H1 (cell line): ENCODE results near the gene CEP89. TPM values are rescaled to one million over a fixed set of nuclear protein-coding genes. Genes with fewer than 3 reads are reported as not detected.

Experiments
- CTCF ChIA-PET: fragments of 300-600 bp; sonication (Branson Sonifier 250); formaldehyde crosslinking; loops from one replicate; lab custom pipeline; 2021; ENCODE audit not compliant: partially characterized antibody; lab: Charles Lee
- POLR2A ChIA-PET: fragments of 300-600 bp; sonication (Branson Sonifier 250); formaldehyde crosslinking; loops from one replicate; lab custom pipeline; 2021; ENCODE audit warnings: inconsistent platforms; ENCODE audit not compliant: partially characterized antibody; lab: Charles Lee
- DNase-seq, 2 experiments: peaks; one replicate each; pipeline versions ENCODE4 v3.0.0 to v3.0.0-alpha.2; 2010 to 2022; ENCODE audit warnings: low spot score in 2 of 2, low read depth in 1 of 2, mixed read lengths in 1 of 2
- FAIRE-seq: peaks from 2 replicates; lab custom pipeline; 2011; peaks lifted over from hg19 to GRCh38; lab: Jason Lieb, UNC
- H2AFZ ChIP-seq: 2 replicates; pipeline ENCODE4 v1.8.1; 2012; ENCODE audit warnings: low read length, inconsistent platforms
- H2AK5ac ChIP-seq: 2 replicates; pipeline ENCODE4 v1.6.1; 2013; ENCODE audit warnings: low read depth, low read length
- H2BK120ac ChIP-seq: replicated peaks from 2 replicates; pipeline ENCODE3; 2013; ENCODE audit warnings: low read depth, low read length, inconsistent platforms
- H2BK12ac ChIP-seq: 2 replicates; pipeline ENCODE4 v1.6.1; 2013; ENCODE audit warnings: low read depth, low read length
- H2BK15ac ChIP-seq: 2 replicates; pipeline ENCODE4 v1.6.1; 2013; ENCODE audit warnings: low read length
- H2BK20ac ChIP-seq: 2 replicates; pipeline ENCODE4 v1.6.1; 2013; ENCODE audit warnings: low read length
- H2BK5ac ChIP-seq: 2 replicates; pipeline ENCODE4 v1.6.1; 2013; ENCODE audit warnings: low read depth, low read length
- H3K14ac ChIP-seq: 2 replicates; pipeline ENCODE4 v1.6.1; 2013; ENCODE audit warnings: inconsistent platforms; ENCODE audit not compliant: insufficient read length
- H3K18ac ChIP-seq: 2 replicates; pipeline ENCODE4 v1.6.1; 2013; ENCODE audit warnings: low read length; ENCODE audit errors: extremely low read depth
- H3K23ac ChIP-seq: 2 replicates; pipeline ENCODE4 v1.6.1; 2013; ENCODE audit warnings: inconsistent platforms; ENCODE audit not compliant: insufficient read length
- H3K23me2 ChIP-seq: 2 replicates; pipeline ENCODE4 v1.6.1; 2013; ENCODE audit warnings: low read depth, low read length
- H3K27ac ChIP-seq: 2 replicates; pipeline ENCODE4 v1.6.1; 2011; ENCODE audit warnings: low read depth, low read length, inconsistent platforms
- H3K27me3 ChIP-seq, 4 experiments: replicated peaks in 1 of 4; 1 replicate in 1 of 4; 2 replicates in 3 of 4; pipeline versions ENCODE4 v1.6.1 to v1.8.1; 2011 to 2013; ENCODE audit warnings: low read length in 3 of 4, mild to moderate bottlenecking in 3 of 4, inconsistent platforms in 2 of 4, mixed read lengths in 2 of 4, moderate library complexity in 1 of 4; ENCODE audit not compliant: control insufficient read depth in 3 of 4, insufficient read depth in 3 of 4; ENCODE audit errors: extremely low read depth in 1 of 4
- H3K36me3 ChIP-seq, 4 experiments: 2 replicates each; pipeline versions ENCODE4 v1.6.1 to v1.8.1; 2011 to 2013; ENCODE audit warnings: mild to moderate bottlenecking in 4 of 4, low read length in 3 of 4, moderate library complexity in 2 of 4, control low read depth in 1 of 4, inconsistent platforms in 1 of 4; ENCODE audit not compliant: insufficient read depth in 4 of 4, control insufficient read depth in 2 of 4
- H3K4ac ChIP-seq: replicated peaks from 2 replicates; pipeline ENCODE3; 2013; ENCODE audit warnings: low read length, low read depth, mixed read lengths, inconsistent platforms; ENCODE audit not compliant: insufficient read length
- H3K4me1 ChIP-seq, 4 experiments: replicated peaks in 1 of 4; 1 replicate in 1 of 4; 2 replicates in 3 of 4; pipeline versions ENCODE4 v1.6.1 to v1.8.1; 2011 to 2013; ENCODE audit warnings: low read length in 3 of 4, inconsistent platforms in 2 of 4, mixed read lengths in 1 of 4; ENCODE audit not compliant: insufficient read depth in 4 of 4, control insufficient read depth in 3 of 4
- H3K4me2 ChIP-seq, 2 experiments: 2 replicates each; pipeline versions ENCODE4 v1.6.1 to v1.8.1; 2011 to 2013; ENCODE audit warnings: low read depth in 2 of 2, low read length in 2 of 2, control low read depth in 1 of 2, inconsistent platforms in 1 of 2, mild to moderate bottlenecking in 1 of 2; ENCODE audit not compliant: insufficient read depth in 1 of 2
- H3K4me3 ChIP-seq, 4 experiments: fragments of 200-600, 300-600 bp in 1 of 4; sonication (generic), shearing (Covaris generic), sonication (Bioruptor Twin) in 1 of 4; 2 replicates each; pipeline versions ENCODE4 v1.5.1 to v1.8.1; 2011 to 2016; ENCODE audit warnings: low read length in 4 of 4, low read depth in 3 of 4, control low read depth in 2 of 4, inconsistent platforms in 2 of 4, mild to moderate bottlenecking in 2 of 4, mixed read lengths in 1 of 4, moderate library complexity in 1 of 4; ENCODE audit not compliant: insufficient read depth in 2 of 4; ENCODE audit errors: extremely low read depth in 1 of 4
- H3K56ac ChIP-seq: replicated peaks from 2 replicates; pipeline ENCODE3; 2013; ENCODE audit warnings: low read depth, mild to moderate bottlenecking, mixed read lengths, low read length, inconsistent platforms; ENCODE audit not compliant: insufficient read length
- H3K79me1 ChIP-seq: 2 replicates; pipeline ENCODE4 v1.6.1; 2013; ENCODE audit warnings: low read depth, low read length, control low read depth
- H3K79me2 ChIP-seq, 2 experiments: 2 replicates each; pipeline versions ENCODE4 v1.6.1 to v1.8.1; 2012 to 2013; ENCODE audit warnings: low read length in 2 of 2, mild to moderate bottlenecking in 2 of 2, inconsistent platforms in 1 of 2; ENCODE audit not compliant: insufficient read depth in 2 of 2, control insufficient read depth in 1 of 2
- H3K9ac ChIP-seq, 4 experiments: replicated peaks in 1 of 4; 1 replicate in 1 of 4; 2 replicates in 3 of 4; pipeline versions ENCODE4 v1.6.1 to v1.8.1; 2011 to 2013; ENCODE audit warnings: low read depth in 3 of 4, low read length in 3 of 4, control low read depth in 2 of 4, mild to moderate bottlenecking in 2 of 4, moderate library complexity in 2 of 4, inconsistent platforms in 1 of 4; ENCODE audit errors: extremely low read depth in 1 of 4
- H3K9me3 ChIP-seq, 2 experiments: 2 replicates each; pipeline versions ENCODE4 v1.6.1 to v1.8.1; 2012 to 2013; ENCODE audit warnings: mild to moderate bottlenecking in 2 of 2, moderate library complexity in 2 of 2, control low read depth in 1 of 2, inconsistent platforms in 1 of 2, low read depth in 1 of 2, low read length in 1 of 2, mixed read lengths in 1 of 2; ENCODE audit not compliant: insufficient read depth in 2 of 2
- H4K20me1 ChIP-seq, 2 experiments: replicated peaks in 1 of 2; 2 replicates each; pipeline versions ENCODE3 to v1.8.1; 2011 to 2013; ENCODE audit warnings: inconsistent platforms in 2 of 2, low read length in 2 of 2, mild to moderate bottlenecking in 1 of 2; ENCODE audit not compliant: insufficient read depth in 2 of 2, control insufficient read depth in 1 of 2
- H4K5ac ChIP-seq: 2 replicates; pipeline ENCODE4 v1.6.1; 2013; ENCODE audit warnings: low read length, low read depth, mixed read lengths, inconsistent platforms; ENCODE audit not compliant: insufficient read length
- H4K8ac ChIP-seq: 2 replicates; pipeline ENCODE4 v1.8.0; 2013; ENCODE audit warnings: mild to moderate bottlenecking, moderate library complexity, low read length, inconsistent platforms; ENCODE audit not compliant: insufficient read depth; ENCODE audit errors: extremely low read depth
- H4K91ac ChIP-seq: replicated peaks from 2 replicates; pipeline ENCODE3; 2013; ENCODE audit warnings: low read length, mixed read lengths, inconsistent platforms; ENCODE audit not compliant: insufficient read length
- ASH2L ChIP-seq: fragments of 200-600, 300-600 bp; sonication (generic); IDR thresholded peaks from one replicate; pipeline ENCODE4 v1.7.1; 2017; ENCODE audit warnings: low read length
- CBX8 ChIP-seq: fragments of 300-800, 300-1000 bp; sonication (generic); IDR thresholded peaks from 2 replicates; pipeline ENCODE4 v1.7.1; 2016; ENCODE audit warnings: low read depth, low read length, borderline replicate concordance
- EZH2 ChIP-seq: fragments of 200-600 bp; sonication (generic); IDR thresholded peaks from 2 replicates; pipeline ENCODE4 v1.7.1; 2012; ENCODE audit warnings: low read depth, mild to moderate bottlenecking, moderate library complexity, low read length, inconsistent platforms; ENCODE audit not compliant: severe bottlenecking
- HDAC6 ChIP-seq: IDR thresholded peaks from one replicate; pipeline ENCODE4 v1.7.1; 2012; ENCODE audit warnings: low read depth, mild to moderate bottlenecking, inconsistent platforms, low read length, moderate library complexity
- JUND ChIP-seq: IDR thresholded peaks from 2 replicates; pipeline ENCODE4 v1.6.1; 2011; ENCODE audit warnings: mild to moderate bottlenecking, improper control_type of control experiment, low read length
- KDM5A ChIP-seq: fragments of 200-600 bp; IDR thresholded peaks from 2 replicates; pipeline ENCODE4 v1.7.1; 2012; ENCODE audit warnings: mild to moderate bottlenecking, low read length, inconsistent platforms, mixed read lengths
- MAFK ChIP-seq: IDR thresholded peaks from 2 replicates; pipeline ENCODE4 v1.6.1; 2012; ENCODE audit warnings: low read depth, mild to moderate bottlenecking, improper control_type of control experiment, low read length
- RAD21 ChIP-seq, 2 experiments: IDR thresholded peaks in 1 of 2; conservative IDR thresholded peaks in 1 of 2; 2 replicates each; pipeline ENCODE4 v1.6.1; 2011; ENCODE audit warnings: low read depth in 2 of 2, low read length in 2 of 2, improper control_type of control experiment in 1 of 2, inconsistent platforms in 1 of 2, mild to moderate bottlenecking in 1 of 2, moderate library complexity in 1 of 2
- RNF2 ChIP-seq: fragments of 200-900, 300-1000 bp; sonication (generic); IDR thresholded peaks from 2 replicates; pipeline ENCODE4 v1.7.1; 2016; ENCODE audit warnings: borderline replicate concordance, low read depth, mild to moderate bottlenecking, antibody characterized with exemption, low read length; ENCODE audit not compliant: poor library complexity, severe bottlenecking; ENCODE audit errors: missing control alignments
- SIRT6 ChIP-seq: IDR thresholded peaks from one replicate; pipeline ENCODE4 v1.7.1; 2012; ENCODE audit warnings: low read length, inconsistent platforms
- TBP ChIP-seq: IDR thresholded peaks from 2 replicates; pipeline ENCODE4 v1.6.1; 2011; ENCODE audit warnings: low read depth, low read length, improper control_type of control experiment
- YY1 ChIP-seq: IDR thresholded peaks from 2 replicates; pipeline ENCODE4 v1.6.1; 2011; ENCODE audit warnings: low read depth, mild to moderate bottlenecking, low read length
- WGBS, 2 experiments: shearing (Covaris generic) in 1 of 2; methylation state at CpG; one replicate each; pipeline versions ENCODE4 v1.1.6 to v1.1.7; 2013 to 2015; ENCODE audit warnings: low lambda C conversion rate in 2 of 2, mixed read lengths in 2 of 2, inconsistent platforms in 1 of 2, low coverage in 1 of 2, missing lambda C conversion rate in 1 of 2; ENCODE audit not compliant: insufficient replicate concordance in 2 of 2, insufficient coverage in 1 of 2, insufficient read length in 1 of 2; ENCODE audit errors: extremely low coverage in 1 of 2, missing lambda C conversion rate in 1 of 2; 5-methylcytosine and 5-hydroxymethylcytosine counted together
- polyA plus RNA-seq, 7 experiments: library from polyadenylated mRNA; depleted of rRNA in 3 of 7; stranded (reverse) in 5 of 7; unstranded in 2 of 7; fragments of >200 nt in 5 of 7; fragments of 200-250 nt in 2 of 7; gene quantifications; 1 replicate in 5 of 7; 2 replicates in 1 of 7; 4 replicates in 1 of 7; pipeline versions ENCODE4 v1.2.1 to v1.2.3, GENCODE V29; 2011 to 2013; ENCODE audit warnings: missing spikeins in 2 of 7, mixed read lengths in 2 of 7
- total RNA-seq: library from RNA; stranded (reverse); fragmentation: NEBNext Ultra II Directional; extraction: Animal tissue kit (Norgen Biotek cat#: 25700); gene quantifications from 2 replicates; pipeline ENCODE4 v1.2.1, GENCODE V29; 2021

The CEP89 gene
- total and polyA plus RNA-seq, 2 of the 8 experiments (the other 6 are each of a cell fraction or from before 2014, with no cell fraction given): 23.0 to 23.6 TPM

DNA sequence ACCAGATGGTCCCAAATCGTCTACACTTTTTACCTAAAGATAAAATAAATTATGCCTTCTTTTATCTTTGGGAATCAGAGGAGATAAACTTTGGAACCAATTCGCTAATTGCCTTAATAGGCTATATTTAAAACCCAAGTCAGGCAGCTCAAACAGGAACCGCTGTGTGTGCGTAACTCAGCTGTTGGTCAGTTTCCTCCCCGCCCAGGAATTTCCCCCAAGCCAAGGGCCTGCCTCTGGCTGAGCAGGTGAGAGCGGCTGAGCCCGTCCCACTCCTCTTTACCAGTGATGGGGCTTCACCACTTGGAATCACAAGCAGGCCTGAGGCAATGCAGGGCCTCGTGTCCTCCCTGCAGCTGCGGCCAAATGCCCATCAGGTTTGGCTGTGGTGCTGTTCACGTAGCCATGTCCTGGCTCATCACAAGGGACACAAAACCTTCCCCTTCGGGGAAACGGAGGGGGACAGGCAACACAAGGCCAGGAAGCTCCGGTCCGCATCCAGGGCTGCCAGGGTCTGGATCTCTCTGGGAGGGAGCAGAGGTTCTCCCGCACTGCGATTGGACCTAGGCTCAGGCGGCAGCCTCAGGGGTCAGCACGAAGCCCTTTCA lies 101.7 kb downstream of the CEP89 start:
- H3K4ac ChIP-seq: no peak overlapping the region
- no peak overlapping the region for H3K56ac ChIP-seq
- H2AFZ ChIP-seq: peak overlapping the region; percentile 80; the same call in 1 of the 2 replicates
- H3K79me2 ChIP-seq: no peaks in the 10 kb centered on the region
- 0 out of 2 replicates have a peak overlapping the region, but pooled peaks have one; percentile 12 for H2BK15ac ChIP-seq
- H4K20me1 ChIP-seq: no peaks in the 10 kb centered on the region
- no peak overlapping the region for H3K4me3 ChIP-seq
- no peak overlapping the region for H3K23ac ChIP-seq
- H4K5ac ChIP-seq: no peak overlapping the region
- H2BK20ac ChIP-seq: no peak overlapping the region
- no peak overlapping the region for H3K14ac ChIP-seq
- no peaks in the 10 kb centered on the region for H3K79me1 ChIP-seq
- peak overlapping the region; percentile 72; the same call in 1 of the 2 replicates for H2BK5ac ChIP-seq
- WGBS, 2 experiments: 86% methylated on average over 18 of the region's 18 CpGs; no CpG with 5 or more reads in 1 of the 2 experiments
- no peak overlapping the region for H3K9ac ChIP-seq
- no peak overlapping the region for H3K18ac ChIP-seq
- H3K23me2 ChIP-seq: no peaks in the 10 kb centered on the region
- ChIA-PET CTCF (interaction anchor here (1.1 kb wide), 1 partner anchor 152 kb away, joined by 3 read pairs; no protein-coding TSS in a partner anchor), POLR2A (interaction anchor here (0.6 kb wide), 1 partner anchor 45 kb away, joined by 3 read pairs; no protein-coding TSS in a partner anchor)
- no peaks in the 10 kb centered on the region for H3K27me3 ChIP-seq
- no peak overlapping the region for H3K27ac ChIP-seq
- TF ChIP-seq EZH2: no peak
- no peak for TF ChIP-seq CBX8
- no peak for TF ChIP-seq HDAC6
- no peak for TF ChIP-seq JUND
- TF ChIP-seq ASH2L: no peak
- no peak for TF ChIP-seq MAFK
- no peak for TF ChIP-seq TBP
- no peak for TF ChIP-seq YY1
- no peak for TF ChIP-seq KDM5A
- no peak for TF ChIP-seq SIRT6
- TF ChIP-seq RNF2: no peak
- no peak for TF ChIP-seq RAD21 (IDR thresholded peaks at IDR 0.05 in 1 of 2, conservative IDR thresholded peaks at IDR 0.05 in 1 of 2; ENCODE audit: low read depth in 2 of 2, low read length in 2 of 2)
- H4K8ac ChIP-seq: peak overlapping the region; percentile 81
- H2BK120ac ChIP-seq: no peak overlapping the region
- H2AK5ac ChIP-seq: no peak overlapping the region
- H3K4me2 ChIP-seq: no peak overlapping the region
- FAIRE-seq: no peak
- H3K9me3 ChIP-seq: no peaks in the 10 kb centered on the region
- peak overlapping the region; percentile 92; the same call in 1 of the 2 replicates for H2BK12ac ChIP-seq
- peak in 1 of 2 experiments; percentile 58 for DNase-seq
- no peaks in the 10 kb centered on the region for H3K36me3 ChIP-seq
- H4K91ac ChIP-seq: peak overlapping the region; percentile 22
- peaks cover 0 to 4% (median 1%) of the 10 kb centered on the region in 4 experiments; a peak in 5 of 7 replicates for H3K4me1 ChIP-seq
